Endothelial cell of umbilical vein (primary cell): ENCODE data around the gene METTL26. TPM values are rescaled to one million over a fixed set of nuclear protein-coding genes. Genes with fewer than 3 reads are reported as not detected.
A peak's percentile ranks its signal among the peaks of the same experiment; 100 is the strongest.

Source experiments
- BruUV-seq: library from RNA; stranded (reverse); fragments of 400-500 nt; replicated peaks from 2 replicates; lab custom pipeline; 2021; lab: Mats Ljungman, UMichigan
- CTCF ChIA-PET: fragments of 300-600, 350-600 bp; sonication (Branson Sonifier 250); formaldehyde crosslinking; loops from one replicate; lab custom pipeline; 2021; ENCODE audit warnings: antibody characterized with exemption, inconsistent platforms; lab: Charles Lee
- POLR2A ChIA-PET: fragments of 300-600, 350-600 bp; sonication (Branson Sonifier 250); formaldehyde crosslinking; loops from one replicate; lab custom pipeline; 2021; ENCODE audit warnings: antibody characterized with exemption, inconsistent platforms; lab: Charles Lee
- DNase-seq: peaks from one replicate; pipeline ENCODE4 v3.0.0-alpha.2; 2011; ENCODE audit warnings: low read depth, low spot score
- FAIRE-seq: peaks from 2 replicates; lab custom pipeline; 2011; peaks lifted over from hg19 to GRCh38; lab: Jason Lieb, UNC
- H2AFZ ChIP-seq: 2 replicates; pipeline ENCODE4 v1.6.0; 2012; ENCODE audit warnings: low read depth, low read length, control low read depth, inconsistent platforms
- H3K27ac ChIP-seq: 2 replicates; pipeline ENCODE4 v1.5.1; 2011; ENCODE audit warnings: low read depth, mild to moderate bottlenecking, control low read depth, low read length, moderate library complexity; ENCODE audit not compliant: insufficient read depth
- H3K27me3 ChIP-seq, 2 experiments: 2 replicates each; pipeline versions ENCODE4 v1.6.0 to v1.6.1; 2011; ENCODE audit warnings: low read length in 2 of 2, mixed read lengths in 1 of 2; ENCODE audit not compliant: control insufficient read depth in 2 of 2, insufficient read depth in 2 of 2
- H3K36me3 ChIP-seq, 2 experiments: 2 replicates in 1 of 2; 3 replicates in 1 of 2; pipeline ENCODE4 v1.5.1; 2011; ENCODE audit warnings: low read length in 2 of 2, mild to moderate bottlenecking in 1 of 2, moderate library complexity in 1 of 2; ENCODE audit not compliant: control insufficient read depth in 2 of 2, insufficient read depth in 2 of 2; ENCODE audit errors: extremely low read depth in 1 of 2
- H3K4me1 ChIP-seq: 3 replicates; pipeline ENCODE4 v1.5.1; 2011; ENCODE audit warnings: mild to moderate bottlenecking, low read length; ENCODE audit not compliant: control insufficient read depth, insufficient read depth; ENCODE audit errors: extremely low read depth
- H3K4me2 ChIP-seq: 2 replicates; pipeline ENCODE4 v1.6.1; 2011; ENCODE audit warnings: low read length, control low read depth, mixed read lengths; ENCODE audit not compliant: insufficient read depth
- H3K4me3 ChIP-seq, 3 experiments: fragments of 200-600 bp in 1 of 3; sonication (generic), shearing (Covaris generic) in 1 of 3; replicated peaks in 1 of 3; 2 replicates each; pipeline ENCODE4 v1.5.1; 2011 to 2016; ENCODE audit warnings: control low read depth in 3 of 3, low read length in 3 of 3, mild to moderate bottlenecking in 2 of 3, inconsistent platforms in 1 of 3, low read depth in 1 of 3, moderate library complexity in 1 of 3; ENCODE audit not compliant: insufficient read depth in 1 of 3
- H3K79me2 ChIP-seq: 2 replicates; pipeline ENCODE4 v1.6.0; 2012; ENCODE audit warnings: low read length, inconsistent platforms; ENCODE audit not compliant: control insufficient read depth, insufficient read depth
- H3K9ac ChIP-seq: replicated peaks from 2 replicates; pipeline ENCODE3; 2011; ENCODE audit warnings: low read length, control low read depth; ENCODE audit not compliant: insufficient read depth; ENCODE audit errors: extremely low read depth
- H3K9me1 ChIP-seq: replicated peaks from 3 replicates; pipeline ENCODE4 v1.6.0; 2011; ENCODE audit warnings: mild to moderate bottlenecking, low read length; ENCODE audit not compliant: control insufficient read depth, insufficient read depth; ENCODE audit errors: extremely low read depth
- H3K9me3 ChIP-seq: replicated peaks from 2 replicates; pipeline ENCODE4 v1.5.1; 2012; ENCODE audit warnings: low read length, inconsistent platforms; ENCODE audit not compliant: control insufficient read depth, insufficient read depth
- H4K20me1 ChIP-seq: replicated peaks from 2 replicates; pipeline ENCODE3; 2011; ENCODE audit warnings: mild to moderate bottlenecking, low read length; ENCODE audit not compliant: control insufficient read depth, insufficient read depth; ENCODE audit errors: extremely low read depth
- EZH2 ChIP-seq: IDR thresholded peaks from 2 replicates; pipeline ENCODE4 v1.6.1; 2012; ENCODE audit warnings: borderline replicate concordance, low read depth, mild to moderate bottlenecking, moderate library complexity, low read length, inconsistent platforms; ENCODE audit not compliant: severe bottlenecking
- FOS ChIP-seq: IDR thresholded peaks from 2 replicates; pipeline ENCODE4 v1.6.1; 2011; ENCODE audit warnings: mild to moderate bottlenecking, low read length, moderate library complexity, borderline replicate concordance; ENCODE audit not compliant: insufficient read depth
- GATA2 ChIP-seq: IDR thresholded peaks from 2 replicates; pipeline ENCODE4 v1.7.0; 2011; ENCODE audit warnings: low read depth, mild to moderate bottlenecking, moderate library complexity, mixed read lengths, low read length; ENCODE audit not compliant: insufficient read length, insufficient read depth
- JUN ChIP-seq: IDR thresholded peaks from 2 replicates; pipeline ENCODE4 v1.6.1; 2011; ENCODE audit warnings: borderline replicate concordance, low read depth; ENCODE audit not compliant: insufficient read length, insufficient read depth
- MYC ChIP-seq: IDR thresholded peaks from one replicate; pipeline ENCODE4 v1.6.1; 2011; ENCODE audit warnings: mild to moderate bottlenecking, low read depth, low read length
- POLR2A ChIP-seq: IDR thresholded peaks from 2 replicates; pipeline ENCODE4 v1.6.1; 2012; ENCODE audit warnings: low read depth, mild to moderate bottlenecking, control low read depth, low read length
- POLR2AphosphoS5 ChIP-seq: IDR thresholded peaks from 2 replicates; pipeline ENCODE4 v1.6.1; 2012; ENCODE audit warnings: low read depth, mild to moderate bottlenecking, control low read depth, low read length, moderate library complexity; ENCODE audit not compliant: insufficient read depth
- dilution Hi-C: fragments of 300-500 bp; cut with MboI; formaldehyde crosslinking; loops from one replicate; pipeline ENCODE4 v1.15.0; 2019; ENCODE audit warnings: low sequenced_read_pairs; ENCODE audit not compliant: extremely low pct_ligation_motif_present
- intact Hi-C: fragments of 100-400 bp; cut with micrococcal nuclease; formaldehyde crosslinking; loops from one replicate; pipeline ENCODE4 v1.10.0; 2022
- polyA plus RNA-seq, 4 experiments: library from polyadenylated mRNA; depleted of rRNA in 3 of 4; stranded (reverse) in 3 of 4; unstranded in 1 of 4; fragments of >200 nt; gene quantifications; 2 replicates each; pipeline versions ENCODE4 v1.2.1 to v1.2.3, GENCODE V29; 2011 to 2012; ENCODE audit warnings: missing spikeins in 1 of 4
- total RNA-seq: library from RNA; stranded (reverse); gene quantifications from 2 replicates; pipeline ENCODE4 v1.2.3, GENCODE V29; 2021
- TF ChIP-seq, protein P1 (sequence below), 2 donors: IDR thresholded peaks; 1 replicate in 1 of 2; 2 replicates in 1 of 2; pipeline ENCODE4 v1.5.1; 2011; ENCODE audit warnings: low read length in 2 of 2, mild to moderate bottlenecking in 2 of 2, moderate library complexity in 2 of 2, control low read depth in 1 of 2, inconsistent platforms in 1 of 2, low read depth in 1 of 2; ENCODE audit not compliant: insufficient read depth in 1 of 2; ENCODE audit errors: extremely low read depth in 1 of 2
- TF ChIP-seq, protein P2 (sequence below): IDR thresholded peaks from 2 replicates; pipeline ENCODE4 v1.6.1; 2011; ENCODE audit not compliant: insufficient read depth, insufficient read length

The METTL26 gene
- total and polyA plus RNA-seq, 2 donors (not counting 3 experiments of a cell fraction or from before 2014, with no cell fraction given) = 114 to 138 TPM

GRCh38 chr16:667113-667779 is 31.1 kb upstream of the METTL26 start:
- ChIA-PET CTCF (interaction anchor here (0.7 to 1.8 kb wide), 4 partner anchors 9 to 88 kb away, joined by 3 to 6 read pairs (median 4); no protein-coding TSS in a partner anchor), POLR2A (no interaction called here)
- Histone ChIP-seq H3K79me2 (peaks cover 18% of the 10 kb centered on the region), H3K36me3 (peaks cover 3 to 22% of the 10 kb centered on the region in 2 experiments), H3K4me1 (no peaks in the 10 kb centered on the region), H3K9me3 (no peaks in the 10 kb centered on the region), H2AFZ (peak overlapping the region; percentile 79), H3K27me3 (no peaks in the 10 kb centered on the region), H3K27ac (no peak overlapping the region), H3K9ac (no peak overlapping the region), H3K4me2 (no peak overlapping the region), H3K4me3 (no peak overlapping the region), H3K9me1 (no peaks in the 10 kb centered on the region), H4K20me1 (no peaks in the 10 kb centered on the region)
- DNase-seq (no peak), FAIRE-seq (no peak)
- dilution Hi-C loops (no loop called here), intact Hi-C loops (no loop called here)
- no peak for TF ChIP-seq EZH2
- TF ChIP-seq POLR2A = no peak
- no peak for TF ChIP-seq JUN
- no peak for TF ChIP-seq MYC
- TF ChIP-seq, protein P1, sequence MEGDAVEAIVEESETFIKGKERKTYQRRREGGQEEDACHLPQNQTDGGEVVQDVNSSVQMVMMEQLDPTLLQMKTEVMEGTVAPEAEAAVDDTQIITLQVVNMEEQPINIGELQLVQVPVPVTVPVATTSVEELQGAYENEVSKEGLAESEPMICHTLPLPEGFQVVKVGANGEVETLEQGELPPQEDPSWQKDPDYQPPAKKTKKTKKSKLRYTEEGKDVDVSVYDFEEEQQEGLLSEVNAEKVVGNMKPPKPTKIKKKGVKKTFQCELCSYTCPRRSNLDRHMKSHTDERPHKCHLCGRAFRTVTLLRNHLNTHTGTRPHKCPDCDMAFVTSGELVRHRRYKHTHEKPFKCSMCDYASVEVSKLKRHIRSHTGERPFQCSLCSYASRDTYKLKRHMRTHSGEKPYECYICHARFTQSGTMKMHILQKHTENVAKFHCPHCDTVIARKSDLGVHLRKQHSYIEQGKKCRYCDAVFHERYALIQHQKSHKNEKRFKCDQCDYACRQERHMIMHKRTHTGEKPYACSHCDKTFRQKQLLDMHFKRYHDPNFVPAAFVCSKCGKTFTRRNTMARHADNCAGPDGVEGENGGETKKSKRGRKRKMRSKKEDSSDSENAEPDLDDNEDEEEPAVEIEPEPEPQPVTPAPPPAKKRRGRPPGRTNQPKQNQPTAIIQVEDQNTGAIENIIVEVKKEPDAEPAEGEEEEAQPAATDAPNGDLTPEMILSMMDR (IDR thresholded peaks at IDR 0.05; ENCODE audit: extremely low read depth in 1 of 2, insufficient read depth in 1 of 2, low read depth in 1 of 2, low read length in 2 of 2) = no peak
- TF ChIP-seq POLR2AphosphoS5 = no peak
- TF ChIP-seq, protein P2, sequence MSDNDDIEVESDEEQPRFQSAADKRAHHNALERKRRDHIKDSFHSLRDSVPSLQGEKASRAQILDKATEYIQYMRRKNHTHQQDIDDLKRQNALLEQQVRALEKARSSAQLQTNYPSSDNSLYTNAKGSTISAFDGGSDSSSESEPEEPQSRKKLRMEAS = no peak
- no peak for TF ChIP-seq FOS
- TF ChIP-seq GATA2 = no peak
- BruUV-seq = no TSS peak
